ENCODE data around the gene ATG2A.

DNA sequence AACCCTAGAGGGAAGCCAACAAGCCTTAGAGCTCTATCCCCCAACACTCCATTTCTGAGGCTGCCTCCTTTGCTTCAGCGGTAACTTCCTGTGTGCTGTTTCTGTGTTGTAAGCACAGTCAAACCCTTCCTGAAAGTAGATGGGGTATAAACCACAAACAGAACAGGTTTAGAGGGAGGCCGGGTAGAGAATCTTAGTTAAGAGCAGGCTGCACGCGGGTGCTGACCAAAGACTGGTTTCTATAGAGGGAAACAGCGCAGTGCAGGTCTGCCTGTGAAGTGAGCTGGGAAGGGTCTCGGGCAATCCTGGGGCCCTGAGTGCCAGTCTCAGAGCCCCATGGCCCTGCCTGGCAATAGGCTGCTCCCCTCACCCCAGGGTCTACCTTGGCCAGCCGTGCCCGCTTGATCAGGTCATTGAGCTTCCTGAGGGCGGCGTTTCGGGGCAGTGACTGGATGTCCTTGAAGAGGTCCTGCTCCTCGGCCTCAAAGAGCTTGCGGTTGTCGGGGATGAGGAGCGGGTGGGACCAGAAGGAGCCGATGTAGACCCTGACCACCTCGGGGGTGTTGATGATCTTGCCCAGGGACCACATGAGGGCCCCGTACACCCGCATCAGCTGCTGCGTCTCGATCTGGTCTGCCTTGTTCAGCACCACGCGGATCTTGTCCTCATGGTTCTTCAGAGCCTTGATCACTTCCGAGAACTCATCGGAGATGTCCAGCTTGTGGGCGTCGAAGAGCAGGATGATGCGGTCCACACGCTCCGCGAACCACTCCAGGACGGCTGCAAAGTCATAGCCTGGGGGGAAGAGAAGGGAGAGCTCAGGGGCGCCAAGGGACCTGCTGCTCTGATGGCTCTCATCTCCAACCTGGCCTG is 57.2 kb downstream of the ATG2A start:
- no peak for TF ChIP-seq POLR2A (IDR thresholded peaks at IDR 0.05)
- TF ChIP-seq, protein P1, sequence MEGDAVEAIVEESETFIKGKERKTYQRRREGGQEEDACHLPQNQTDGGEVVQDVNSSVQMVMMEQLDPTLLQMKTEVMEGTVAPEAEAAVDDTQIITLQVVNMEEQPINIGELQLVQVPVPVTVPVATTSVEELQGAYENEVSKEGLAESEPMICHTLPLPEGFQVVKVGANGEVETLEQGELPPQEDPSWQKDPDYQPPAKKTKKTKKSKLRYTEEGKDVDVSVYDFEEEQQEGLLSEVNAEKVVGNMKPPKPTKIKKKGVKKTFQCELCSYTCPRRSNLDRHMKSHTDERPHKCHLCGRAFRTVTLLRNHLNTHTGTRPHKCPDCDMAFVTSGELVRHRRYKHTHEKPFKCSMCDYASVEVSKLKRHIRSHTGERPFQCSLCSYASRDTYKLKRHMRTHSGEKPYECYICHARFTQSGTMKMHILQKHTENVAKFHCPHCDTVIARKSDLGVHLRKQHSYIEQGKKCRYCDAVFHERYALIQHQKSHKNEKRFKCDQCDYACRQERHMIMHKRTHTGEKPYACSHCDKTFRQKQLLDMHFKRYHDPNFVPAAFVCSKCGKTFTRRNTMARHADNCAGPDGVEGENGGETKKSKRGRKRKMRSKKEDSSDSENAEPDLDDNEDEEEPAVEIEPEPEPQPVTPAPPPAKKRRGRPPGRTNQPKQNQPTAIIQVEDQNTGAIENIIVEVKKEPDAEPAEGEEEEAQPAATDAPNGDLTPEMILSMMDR (IDR thresholded peaks at IDR 0.05): no peak
